Measurements from ENCODE around the gene CLDN1.
"Not testable (repeated sequence)": the region's sequence is repeated elsewhere in the genome, so short reads cannot be mapped to it uniquely, and the experiment has no call there.

CLDN1 gene

DNA sequence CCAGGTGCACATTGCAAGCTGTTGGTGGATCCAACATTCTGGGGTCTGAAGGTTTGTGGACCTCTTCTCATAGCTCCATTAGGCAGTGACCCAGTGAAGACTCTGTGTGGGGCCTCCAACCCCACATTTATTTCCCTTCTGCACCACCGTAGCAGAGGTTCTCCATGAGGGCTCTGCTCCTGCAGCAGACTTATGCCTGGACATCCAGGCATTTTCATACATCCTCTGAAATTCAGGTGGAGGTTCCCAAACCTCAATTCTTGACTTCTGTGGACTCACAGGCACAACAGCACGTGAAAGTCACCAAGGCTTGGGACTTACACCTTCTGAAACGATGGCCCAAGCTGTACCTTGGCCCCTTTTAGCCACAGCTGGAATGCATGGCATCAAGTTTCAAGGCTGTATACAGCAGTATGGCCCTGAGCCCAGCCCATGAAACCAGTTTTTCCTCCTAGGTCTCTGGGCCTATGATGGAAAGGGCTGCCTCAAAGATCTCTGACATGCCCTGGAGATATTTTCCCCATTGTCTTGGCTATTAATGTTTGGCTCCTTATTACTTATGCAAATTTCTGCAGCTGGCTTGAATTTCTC lies 30.2 kb downstream of the CLDN1 start:
- no peak for DNase-seq

DNA sequence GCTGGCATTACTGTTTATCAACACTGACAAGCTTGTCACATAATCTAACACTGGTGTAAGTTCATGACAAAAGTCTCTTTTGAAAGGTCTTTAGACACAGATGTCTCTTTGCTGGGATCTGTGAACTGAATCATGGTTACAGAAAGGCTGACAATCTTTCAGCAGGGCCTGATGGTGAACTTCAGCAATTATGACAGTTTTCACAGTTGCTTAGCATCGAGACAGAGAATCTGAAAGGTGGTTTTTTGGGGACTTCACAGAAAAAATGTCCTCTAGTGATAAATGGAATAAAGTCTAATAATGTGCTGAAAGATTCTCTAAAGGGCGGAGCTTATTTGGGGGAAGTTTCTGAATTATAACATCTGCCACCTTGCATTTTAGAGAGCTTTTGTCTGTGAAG lies 32.3 kb downstream of the CLDN1 start:
- DNase-seq = no peak

- no peak for DNase-seq
Measured at GRCh38 chr3:190288836-190289235, 33.4 kb downstream of the CLDN1 start.

- DNase-seq = no peak
Measured at GRCh38 chr3:190286014-190286413, 36.2 kb downstream of the CLDN1 start.

DNA sequence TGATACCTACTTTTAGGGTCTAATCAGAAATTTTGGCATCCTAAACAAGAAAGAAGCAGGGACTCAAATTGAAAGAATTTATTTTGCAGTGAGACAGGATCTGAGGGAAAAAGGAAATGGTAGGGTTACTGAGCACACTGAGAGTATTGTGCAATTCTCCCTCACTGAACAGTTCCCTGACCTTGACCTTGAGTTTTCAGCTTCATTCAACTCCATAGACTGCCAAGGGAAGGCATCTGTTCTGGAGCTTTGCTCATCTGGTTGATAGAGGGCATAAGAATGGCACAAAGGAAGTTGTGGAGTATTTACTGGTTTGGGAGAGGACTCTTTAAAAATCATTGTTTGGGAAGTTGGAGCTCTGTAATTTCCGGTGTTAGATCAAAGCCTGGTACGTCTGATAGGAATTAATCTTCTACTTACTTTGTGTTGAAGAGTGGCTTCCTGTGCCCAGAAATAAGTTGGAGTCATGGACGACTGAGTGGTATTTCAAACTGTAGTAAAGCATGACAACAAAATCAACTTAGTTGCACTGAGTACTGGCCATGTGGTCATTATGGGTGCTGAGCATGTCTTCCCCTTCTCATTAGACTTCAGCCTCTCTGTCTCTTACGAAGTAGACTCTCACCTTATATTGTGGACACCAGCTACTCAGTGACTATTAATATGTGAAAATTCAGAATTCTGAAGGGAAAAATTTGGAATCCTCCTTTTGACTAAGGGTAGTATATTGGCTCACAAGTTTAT lies 40.8 kb downstream of the CLDN1 start:
- no peak for DNase-seq

GRCh38 chr3:190279690-190280089 lies 42.6 kb downstream of the CLDN1 start:
- no peak for DNase-seq

DNA sequence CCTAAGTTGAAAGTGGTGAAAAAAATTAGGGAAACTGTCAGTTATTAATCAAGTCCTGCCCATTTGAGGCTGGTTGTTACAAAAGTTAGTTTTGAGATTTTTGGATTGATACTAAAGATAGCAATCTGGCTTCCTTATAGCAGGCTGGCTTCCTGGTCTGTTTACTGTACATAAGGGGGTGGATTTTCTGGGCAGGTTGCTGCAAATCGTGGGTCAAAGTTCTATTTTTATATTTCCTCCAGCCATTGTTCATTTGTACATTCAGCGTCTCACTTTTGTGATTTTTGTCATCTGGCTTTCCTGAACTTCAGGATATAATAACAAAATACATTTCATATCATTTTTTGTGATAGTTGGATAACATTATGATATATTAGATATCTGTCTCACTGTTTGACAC lies 49.5 kb downstream of the CLDN1 start:
- DNase-seq = no peak

DNA sequence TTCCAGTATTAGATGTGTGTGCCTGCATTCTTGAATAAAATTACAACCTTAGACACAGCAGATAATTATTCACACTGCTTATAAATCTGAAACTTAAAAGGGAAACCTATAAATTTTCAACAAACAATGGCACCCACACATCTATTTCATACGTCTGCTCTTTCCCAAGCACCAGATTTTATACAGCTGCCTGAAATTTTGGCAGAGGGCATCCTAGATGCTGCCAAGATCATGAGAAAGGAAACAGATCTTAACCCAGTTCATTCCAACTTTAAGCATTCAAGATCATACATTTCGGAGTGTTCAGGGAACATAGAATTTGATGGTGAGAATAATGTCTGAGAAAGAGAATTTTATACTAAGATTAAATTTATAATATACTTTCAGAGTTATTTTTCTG lies 53.1 kb downstream of the CLDN1 start:
- DNase-seq = no peak

- DNase-seq = not testable (repeated sequence)
Measured at GRCh38 chr3:190267464-190267863, 54.8 kb downstream of the CLDN1 start.

DNA sequence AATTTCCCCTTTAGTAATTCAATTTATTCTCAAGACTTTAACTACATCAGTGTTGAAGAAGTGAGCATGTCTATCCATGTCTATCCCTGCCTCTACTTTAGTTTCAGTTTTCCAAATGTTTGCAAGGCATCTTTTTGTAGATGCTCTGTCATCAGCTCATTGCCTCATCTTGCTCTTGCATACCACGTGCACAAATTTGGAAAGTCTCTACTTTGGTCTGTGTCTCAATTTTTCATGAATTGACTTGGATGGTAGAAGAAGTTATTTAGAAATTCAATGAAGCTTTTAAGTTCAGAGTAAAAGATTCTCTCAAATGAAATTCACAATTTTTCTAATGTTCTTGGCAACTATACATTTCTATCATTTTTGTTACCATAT lies 55.3 kb downstream of the CLDN1 start:
- DNase-seq = no peak

- no peak for DNase-seq
Measured at GRCh38 chr3:190266265-190266912, 55.9 kb downstream of the CLDN1 start.

- DNase-seq = no peak
Measured at GRCh38 chr3:190265796-190266195, 56.5 kb downstream of the CLDN1 start.

- no peak for DNase-seq
Measured at GRCh38 chr3:190265126-190265525, 57.1 kb downstream of the CLDN1 start.

GRCh38 chr3:190261740-190262139 lies 60.5 kb downstream of the CLDN1 start:
- no peak for DNase-seq

GRCh38 chr3:190261015-190261414 lies 61.2 kb downstream of the CLDN1 start:
- DNase-seq = no peak

- DNase-seq = no peak
Measured at GRCh38 chr3:190260301-190260700, 61.9 kb downstream of the CLDN1 start.

- no peak for DNase-seq
Measured at GRCh38 chr3:190258634-190259033, 63.6 kb downstream of the CLDN1 start.
